GM12878 (cell line): ENCODE results near the gene DLX6. TPM values are rescaled to one million over a fixed set of nuclear protein-coding genes. Genes with fewer than 3 reads are reported as not detected.

Source experiments
- ATAC-seq: fragments of 200-7000 bp; cut with Tn5 transposase; 3 replicates; pipeline ENCODE4 v1.9.1; 2020; ENCODE audit warnings: mild to moderate bottlenecking, moderate library complexity
- BruUV-seq: library from RNA; stranded (reverse); fragments of 400-500 nt; replicated peaks from 2 replicates; lab custom pipeline; 2021; lab: Mats Ljungman, UMichigan
- CTCF ChIA-PET: fragments of 300-600 bp; sonication (Branson Sonifier 250); formaldehyde crosslinking; extraction: SDS; loops from one replicate; lab custom pipeline; 2021; ENCODE audit warnings: inconsistent platforms; lab: Yijun Ruan, JAX
- POLR2A ChIA-PET: fragments of 350-600 bp; formaldehyde crosslinking; extraction: SDS; loops from one replicate; lab custom pipeline; 2021; ENCODE audit warnings: inconsistent platforms; lab: Charles Lee
- RAD21 ChIA-PET: fragments of 300-600 bp; sonication (Branson Sonifier 250); formaldehyde crosslinking; loops from one replicate; lab custom pipeline; 2023; ENCODE audit warnings: antibody characterized with exemption; ENCODE audit not compliant: unreplicated experiment; lab: Charles Lee
- SMC1A ChIA-PET: fragments of 300-600 bp; sonication (Branson Sonifier 250); formaldehyde crosslinking; loops from one replicate; lab custom pipeline; 2023; ENCODE audit not compliant: unreplicated experiment, uncharacterized antibody; lab: Charles Lee
- DNase-seq: peaks from one replicate; pipeline ENCODE4 v3.0.0-alpha.2; 2011; ENCODE audit warnings: low read depth, low spot score
- FAIRE-seq: peaks from 3 replicates; lab custom pipeline; 2011; peaks lifted over from hg19 to GRCh38; lab: Jason Lieb, UNC
- H2AFZ ChIP-seq: 2 replicates; pipeline ENCODE4 v1.6.0; 2011; ENCODE audit warnings: low read depth, low read length, control low read depth; ENCODE audit not compliant: control insufficient read depth
- H3K27ac ChIP-seq: 2 replicates; pipeline ENCODE4 v1.5.1; 2011; ENCODE audit warnings: control low read depth; ENCODE audit not compliant: control insufficient read depth, insufficient read depth
- H3K27me3 ChIP-seq, 2 experiments: replicated peaks in 1 of 2; 2 replicates each; pipeline versions ENCODE4 v1.6.0 to v1.6.1; 2011; ENCODE audit warnings: low read length in 1 of 2; ENCODE audit not compliant: control insufficient read depth in 2 of 2, insufficient read depth in 2 of 2
- H3K36me3 ChIP-seq, 2 experiments: 2 replicates each; pipeline ENCODE4 v1.5.1; 2011; ENCODE audit warnings: low read length in 1 of 2; ENCODE audit not compliant: control insufficient read depth in 2 of 2, insufficient read depth in 2 of 2
- H3K4me1 ChIP-seq: 2 replicates; pipeline ENCODE4 v1.6.1; 2011; ENCODE audit warnings: mild to moderate bottlenecking, low read length, moderate library complexity, mixed read lengths; ENCODE audit not compliant: control insufficient read depth, insufficient read depth
- H3K4me2 ChIP-seq: 2 replicates; pipeline ENCODE4 v1.6.0; 2011; ENCODE audit warnings: control low read depth; ENCODE audit not compliant: control insufficient read depth, insufficient read depth
- H3K4me3 ChIP-seq: fragments of 200-600 bp; sonication (generic); 2 replicates; pipeline ENCODE4 v1.5.1; 2016
- H3K79me2 ChIP-seq: 2 replicates; pipeline ENCODE4 v1.6.0; 2011; ENCODE audit warnings: low read length; ENCODE audit not compliant: control insufficient read depth, insufficient read depth
- H3K9ac ChIP-seq: 2 replicates; pipeline ENCODE4 v1.8.0; 2011; ENCODE audit warnings: low read length, control low read depth, mixed read lengths; ENCODE audit not compliant: control insufficient read depth, insufficient read depth
- H3K9me3 ChIP-seq: replicated peaks from 3 replicates; pipeline ENCODE4 v1.5.1; 2011; ENCODE audit warnings: mild to moderate bottlenecking, low read length; ENCODE audit not compliant: control insufficient read depth, insufficient read depth
- H4K20me1 ChIP-seq: 2 replicates; pipeline ENCODE4 v1.6.0; 2011; ENCODE audit not compliant: control insufficient read depth, insufficient read depth
- BMI1 ChIP-seq: fragments of 450-650 bp; IDR thresholded peaks from 2 replicates; pipeline ENCODE4 v1.6.1; 2016; ENCODE audit warnings: mild to moderate bottlenecking, moderate library complexity, borderline replicate concordance
- KDM1A ChIP-seq: fragments of 200-600 bp; sonication (generic); IDR thresholded peaks from 2 replicates; pipeline ENCODE4 v1.6.1; 2016; ENCODE audit warnings: borderline replicate concordance
- LARP7 ChIP-seq: fragments of 450-650 bp; IDR thresholded peaks from 2 replicates; pipeline ENCODE4 v1.6.1; 2017; ENCODE audit warnings: mild to moderate bottlenecking
- MTA2 ChIP-seq: fragments of 450-650 bp; IDR thresholded peaks from 2 replicates; pipeline ENCODE4 v1.6.1; 2016; ENCODE audit warnings: low read depth, mild to moderate bottlenecking, moderate library complexity
- NBN ChIP-seq: fragments of 450-650 bp; IDR thresholded peaks from 2 replicates; pipeline ENCODE4 v1.6.1; 2016
- NR2C2 ChIP-seq: IDR thresholded peaks from 2 replicates; pipeline ENCODE4 v1.6.1; 2011; ENCODE audit warnings: borderline replicate concordance, low read depth; ENCODE audit not compliant: control insufficient read depth, insufficient read length
- POU2F2 ChIP-seq: IDR thresholded peaks from 3 replicates; pipeline ENCODE4 v1.6.1; 2011; ENCODE audit warnings: low read depth, mild to moderate bottlenecking, low read length, borderline replicate concordance
- SMAD1 ChIP-seq: fragments of 450-650 bp; IDR thresholded peaks from 2 replicates; pipeline ENCODE4 v1.6.1; 2018; ENCODE audit warnings: mild to moderate bottlenecking, low read depth; ENCODE audit not compliant: partially characterized antibody
- TAF1 ChIP-seq: IDR thresholded peaks from 2 replicates; pipeline ENCODE4 v1.6.1; 2011; ENCODE audit warnings: mild to moderate bottlenecking, low read depth, low read length, borderline replicate concordance
- WGBS: methylation state at CpG from one replicate; pipeline ENCODE4 v1.1.6; 2016; ENCODE audit warnings: low lambda C conversion rate; ENCODE audit not compliant: insufficient replicate concordance, insufficient coverage; ENCODE audit errors: missing lambda C conversion rate; 5-methylcytosine and 5-hydroxymethylcytosine counted together
- in situ Hi-C: fragments of 300-500 bp; cut with MboI; formaldehyde crosslinking; loops from 9 replicates; pipeline ENCODE4 v1.14.3; 2018; ENCODE audit warnings: mixed read lengths
- intact Hi-C: fragments of 100-400 bp; cut with micrococcal nuclease; formaldehyde crosslinking; loops from one replicate; pipeline ENCODE4 v1.14.2; 2022; ENCODE audit not compliant: unreplicated experiment
- polyA plus RNA-seq, 11 experiments: library from polyadenylated mRNA; depleted of rRNA in 4 of 11; unstranded in 6 of 11; stranded (reverse) in 5 of 11; fragments of >200 nt; fragmentation: Nextera tagmentation in 4 of 11; fragmentation: Illumina TruSeq in 1 of 11; extraction: Ambion mirVana in 4 of 11; extraction: Trizol in 1 of 11; gene quantifications; 1 replicate in 1 of 11; 2 replicates in 10 of 11; pipeline versions ENCODE4 v1.2.1 to v1.2.3, GENCODE V29; 2011 to 2016; ENCODE audit warnings: inconsistent platforms in 2 of 11, missing spikeins in 2 of 11, low read depth in 1 of 11
- total RNA-seq, 4 experiments: library from RNA; depleted of rRNA in 3 of 4; stranded (reverse); fragments of >200 nt in 3 of 4; fragmentation: Illumina TruSeq in 1 of 4; extraction: Trizol in 1 of 4; gene quantifications; 2 replicates each; pipeline versions ENCODE4 v1.2.1 to v1.2.3, GENCODE V29; 2013 to 2021
- TF ChIP-seq, protein P1 (sequence below): IDR thresholded peaks from 2 replicates; pipeline ENCODE4 v1.6.1; 2012; ENCODE audit warnings: improper control_type of control experiment, low read depth, low read length; ENCODE audit not compliant: insufficient replicate concordance
- TF ChIP-seq, protein P2 (sequence below): fragments of 450-650 bp; IDR thresholded peaks from 2 replicates; pipeline ENCODE4 v1.6.1; 2017; ENCODE audit warnings: borderline replicate concordance
- TF ChIP-seq, protein P3 (sequence below): IDR thresholded peaks from 2 replicates; pipeline ENCODE4 v1.6.1; 2011; ENCODE audit warnings: borderline replicate concordance, low read depth, mild to moderate bottlenecking, moderate library complexity, mixed read lengths, low read length; ENCODE audit not compliant: insufficient read depth; ENCODE audit errors: extremely low read length
- TF ChIP-seq, protein P4 (sequence below): fragments of 450-650 bp; IDR thresholded peaks from 2 replicates; pipeline ENCODE4 v1.6.1; 2018; ENCODE audit warnings: mild to moderate bottlenecking, low read depth, moderate library complexity; ENCODE audit not compliant: partially characterized antibody

Gene DLX6
- total and polyA plus RNA-seq, 10 of the 15 experiments (the other 5 are each of a cell fraction or from before 2014, with no cell fraction given), result not detected

DNA sequence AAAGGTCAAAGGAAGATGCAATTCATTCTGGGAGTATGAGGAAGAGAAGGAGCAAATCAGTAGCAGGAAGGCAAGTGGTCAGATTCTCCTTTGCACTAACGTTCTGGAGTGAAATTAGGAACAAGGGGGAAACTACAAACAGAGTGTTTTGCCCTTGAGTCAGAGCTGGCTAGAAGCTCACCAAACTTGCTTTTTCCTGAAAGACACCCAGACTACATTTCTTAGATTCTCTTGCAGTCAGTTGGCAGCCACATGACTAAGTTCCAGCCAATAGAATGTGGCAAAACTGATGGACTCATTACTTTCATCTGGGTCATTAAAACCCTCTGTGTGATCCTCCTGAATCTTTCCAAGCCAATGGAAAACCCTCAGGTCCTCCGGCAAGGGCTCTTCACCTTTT, 37.9 kb downstream of the DLX6 start:
- in situ Hi-C loops (no loop called here), intact Hi-C loops (no loop called here)
- no peak overlapping the region for H3K27ac ChIP-seq
- ChIA-PET RAD21 (no interaction called here), CTCF (no interaction called here), POLR2A (no interaction called here), SMC1A (no interaction called here)
- H3K9me3 ChIP-seq, result no peaks in the 10 kb centered on the region
- H2AFZ ChIP-seq, result no peak overlapping the region
- WGBS, result 23% methylated on average over 2 of the region's 2 CpGs
- H3K4me1 ChIP-seq, result no peaks in the 10 kb centered on the region
- no TSS peak for BruUV-seq
- TF ChIP-seq SMAD1, result no peak
- TF ChIP-seq TAF1, result no peak
- TF ChIP-seq NR2C2, result no peak
- no peak for TF ChIP-seq POU2F2
- TF ChIP-seq LARP7, result no peak
- TF ChIP-seq, protein P1, sequence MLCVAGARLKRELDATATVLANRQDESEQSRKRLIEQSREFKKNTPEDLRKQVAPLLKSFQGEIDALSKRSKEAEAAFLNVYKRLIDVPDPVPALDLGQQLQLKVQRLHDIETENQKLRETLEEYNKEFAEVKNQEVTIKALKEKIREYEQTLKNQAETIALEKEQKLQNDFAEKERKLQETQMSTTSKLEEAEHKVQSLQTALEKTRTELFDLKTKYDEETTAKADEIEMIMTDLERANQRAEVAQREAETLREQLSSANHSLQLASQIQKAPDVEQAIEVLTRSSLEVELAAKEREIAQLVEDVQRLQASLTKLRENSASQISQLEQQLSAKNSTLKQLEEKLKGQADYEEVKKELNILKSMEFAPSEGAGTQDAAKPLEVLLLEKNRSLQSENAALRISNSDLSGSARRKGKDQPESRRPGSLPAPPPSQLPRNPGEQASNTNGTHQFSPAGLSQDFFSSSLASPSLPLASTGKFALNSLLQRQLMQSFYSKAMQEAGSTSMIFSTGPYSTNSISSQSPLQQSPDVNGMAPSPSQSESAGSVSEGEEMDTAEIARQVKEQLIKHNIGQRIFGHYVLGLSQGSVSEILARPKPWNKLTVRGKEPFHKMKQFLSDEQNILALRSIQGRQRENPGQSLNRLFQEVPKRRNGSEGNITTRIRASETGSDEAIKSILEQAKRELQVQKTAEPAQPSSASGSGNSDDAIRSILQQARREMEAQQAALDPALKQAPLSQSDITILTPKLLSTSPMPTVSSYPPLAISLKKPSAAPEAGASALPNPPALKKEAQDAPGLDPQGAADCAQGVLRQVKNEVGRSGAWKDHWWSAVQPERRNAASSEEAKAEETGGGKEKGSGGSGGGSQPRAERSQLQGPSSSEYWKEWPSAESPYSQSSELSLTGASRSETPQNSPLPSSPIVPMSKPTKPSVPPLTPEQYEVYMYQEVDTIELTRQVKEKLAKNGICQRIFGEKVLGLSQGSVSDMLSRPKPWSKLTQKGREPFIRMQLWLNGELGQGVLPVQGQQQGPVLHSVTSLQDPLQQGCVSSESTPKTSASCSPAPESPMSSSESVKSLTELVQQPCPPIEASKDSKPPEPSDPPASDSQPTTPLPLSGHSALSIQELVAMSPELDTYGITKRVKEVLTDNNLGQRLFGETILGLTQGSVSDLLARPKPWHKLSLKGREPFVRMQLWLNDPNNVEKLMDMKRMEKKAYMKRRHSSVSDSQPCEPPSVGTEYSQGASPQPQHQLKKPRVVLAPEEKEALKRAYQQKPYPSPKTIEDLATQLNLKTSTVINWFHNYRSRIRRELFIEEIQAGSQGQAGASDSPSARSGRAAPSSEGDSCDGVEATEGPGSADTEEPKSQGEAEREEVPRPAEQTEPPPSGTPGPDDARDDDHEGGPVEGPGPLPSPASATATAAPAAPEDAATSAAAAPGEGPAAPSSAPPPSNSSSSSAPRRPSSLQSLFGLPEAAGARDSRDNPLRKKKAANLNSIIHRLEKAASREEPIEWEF, result no peak
- TF ChIP-seq, protein P2, sequence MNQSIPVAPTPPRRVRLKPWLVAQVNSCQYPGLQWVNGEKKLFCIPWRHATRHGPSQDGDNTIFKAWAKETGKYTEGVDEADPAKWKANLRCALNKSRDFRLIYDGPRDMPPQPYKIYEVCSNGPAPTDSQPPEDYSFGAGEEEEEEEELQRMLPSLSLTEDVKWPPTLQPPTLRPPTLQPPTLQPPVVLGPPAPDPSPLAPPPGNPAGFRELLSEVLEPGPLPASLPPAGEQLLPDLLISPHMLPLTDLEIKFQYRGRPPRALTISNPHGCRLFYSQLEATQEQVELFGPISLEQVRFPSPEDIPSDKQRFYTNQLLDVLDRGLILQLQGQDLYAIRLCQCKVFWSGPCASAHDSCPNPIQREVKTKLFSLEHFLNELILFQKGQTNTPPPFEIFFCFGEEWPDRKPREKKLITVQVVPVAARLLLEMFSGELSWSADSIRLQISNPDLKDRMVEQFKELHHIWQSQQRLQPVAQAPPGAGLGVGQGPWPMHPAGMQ, result no peak
- no peak for TF ChIP-seq NBN
- no peak for TF ChIP-seq BMI1
- TF ChIP-seq, protein P3, sequence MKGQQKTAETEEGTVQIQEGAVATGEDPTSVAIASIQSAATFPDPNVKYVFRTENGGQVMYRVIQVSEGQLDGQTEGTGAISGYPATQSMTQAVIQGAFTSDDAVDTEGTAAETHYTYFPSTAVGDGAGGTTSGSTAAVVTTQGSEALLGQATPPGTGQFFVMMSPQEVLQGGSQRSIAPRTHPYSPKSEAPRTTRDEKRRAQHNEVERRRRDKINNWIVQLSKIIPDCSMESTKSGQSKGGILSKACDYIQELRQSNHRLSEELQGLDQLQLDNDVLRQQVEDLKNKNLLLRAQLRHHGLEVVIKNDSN, result no peak
- no peak for TF ChIP-seq KDM1A
- TF ChIP-seq, protein P4, sequence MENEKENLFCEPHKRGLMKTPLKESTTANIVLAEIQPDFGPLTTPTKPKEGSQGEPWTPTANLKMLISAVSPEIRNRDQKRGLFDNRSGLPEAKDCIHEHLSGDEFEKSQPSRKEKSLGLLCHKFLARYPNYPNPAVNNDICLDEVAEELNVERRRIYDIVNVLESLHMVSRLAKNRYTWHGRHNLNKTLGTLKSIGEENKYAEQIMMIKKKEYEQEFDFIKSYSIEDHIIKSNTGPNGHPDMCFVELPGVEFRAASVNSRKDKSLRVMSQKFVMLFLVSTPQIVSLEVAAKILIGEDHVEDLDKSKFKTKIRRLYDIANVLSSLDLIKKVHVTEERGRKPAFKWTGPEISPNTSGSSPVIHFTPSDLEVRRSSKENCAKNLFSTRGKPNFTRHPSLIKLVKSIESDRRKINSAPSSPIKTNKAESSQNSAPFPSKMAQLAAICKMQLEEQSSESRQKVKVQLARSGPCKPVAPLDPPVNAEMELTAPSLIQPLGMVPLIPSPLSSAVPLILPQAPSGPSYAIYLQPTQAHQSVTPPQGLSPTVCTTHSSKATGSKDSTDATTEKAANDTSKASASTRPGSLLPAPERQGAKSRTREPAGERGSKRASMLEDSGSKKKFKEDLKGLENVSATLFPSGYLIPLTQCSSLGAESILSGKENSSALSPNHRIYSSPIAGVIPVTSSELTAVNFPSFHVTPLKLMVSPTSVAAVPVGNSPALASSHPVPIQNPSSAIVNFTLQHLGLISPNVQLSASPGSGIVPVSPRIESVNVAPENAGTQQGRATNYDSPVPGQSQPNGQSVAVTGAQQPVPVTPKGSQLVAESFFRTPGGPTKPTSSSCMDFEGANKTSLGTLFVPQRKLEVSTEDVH, result no peak
- no peak for TF ChIP-seq MTA2
- no peak overlapping the region for H3K4me3 ChIP-seq
- no peak for ATAC-seq
- FAIRE-seq, result no peak
- no peaks in the 10 kb centered on the region for H3K79me2 ChIP-seq
- H3K4me2 ChIP-seq, result no peak overlapping the region
- H3K27me3 ChIP-seq, result peaks cover 0 to 7% of the 10 kb centered on the region in 2 experiments; a peak in 1 of 4 replicates
- no peaks in the 10 kb centered on the region for H3K36me3 ChIP-seq
- H4K20me1 ChIP-seq, result no peaks in the 10 kb centered on the region
- no peak overlapping the region for H3K9ac ChIP-seq
- DNase-seq, result no peak
